ENCODE measurements around the gene PTPN5.

The PTPN5 gene

DNA sequence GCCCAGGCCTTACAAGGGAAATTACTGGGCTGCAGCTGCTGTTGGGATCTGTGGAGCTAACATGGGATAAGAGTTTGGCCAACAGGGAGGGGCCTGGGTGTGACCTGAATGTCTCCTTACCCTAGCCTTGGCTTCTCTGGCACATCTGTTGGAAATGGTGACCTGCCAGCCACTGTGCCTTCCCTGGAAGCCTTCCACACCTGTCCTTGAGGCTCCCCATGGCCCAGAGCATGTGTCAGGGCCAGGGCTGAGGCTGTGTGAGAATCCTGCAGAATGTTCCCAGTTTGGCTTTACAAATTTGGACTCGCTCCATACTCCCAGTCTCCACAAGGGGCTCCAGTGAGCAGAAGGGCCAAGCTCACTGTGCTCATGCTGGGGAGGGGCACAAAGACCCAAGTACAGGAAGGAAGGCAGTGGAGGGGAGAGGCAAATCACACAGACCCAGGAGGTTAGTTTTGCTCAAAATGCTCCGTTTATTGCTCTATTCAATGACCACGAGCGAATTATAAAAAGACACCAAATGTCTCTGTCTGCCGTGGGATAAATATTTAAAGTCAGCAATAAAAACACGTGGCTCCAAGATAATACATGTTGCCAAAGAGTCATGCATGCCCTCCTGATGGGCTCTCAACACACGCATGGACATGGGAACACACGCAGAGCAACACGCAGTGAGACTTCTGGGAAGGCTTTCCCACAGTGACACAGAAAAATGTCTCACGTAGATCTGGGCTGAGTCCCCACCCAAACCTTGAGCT is 63.9 kb downstream of the PTPN5 start:
- Histone ChIP-seq H3K27ac (ENCODE audit: low read depth, low read length) (no peak overlapping the region), H4K5ac (ENCODE audit: low read length) (no peak overlapping the region), H3K56ac (ENCODE audit: low read length) (no peak overlapping the region), H3K4me3 (ENCODE audit: low read length) (no peak overlapping the region), H2BK15ac (replicated peaks; ENCODE audit: low read depth) (no peak overlapping the region), H3K23ac (ENCODE audit: low read length) (no peak overlapping the region), H3K4ac (ENCODE audit: low read depth, low read length) (no peak overlapping the region), H3K79me2 (ENCODE audit: control insufficient read depth, insufficient read depth, low read length) (no peaks in the 10 kb centered on the region), H3K9ac (ENCODE audit: low read length) (no peak overlapping the region), H2AK5ac (ENCODE audit: low read length) (no peak overlapping the region), H3K4me2 (ENCODE audit: low read length) (no peak overlapping the region), H3K79me1 (ENCODE audit: low read length) (no peaks in the 10 kb centered on the region), H3K4me1 (ENCODE audit: control insufficient read depth, low read depth, low read length) (no peaks in the 10 kb centered on the region), H4K8ac (ENCODE audit: low read depth, low read length) (no peak overlapping the region), H3K27me3 (ENCODE audit: insufficient read depth, low read length, poor library complexity) (no peaks in the 10 kb centered on the region), H3K18ac (ENCODE audit: low read length) (no peak overlapping the region), H3K36me3 (ENCODE audit: control insufficient read depth, insufficient read depth, low read length) (no peaks in the 10 kb centered on the region), H2BK120ac (ENCODE audit: low read depth, low read length) (no peak overlapping the region), H2BK5ac (ENCODE audit: low read length) (no peak overlapping the region)
- WGBS (ENCODE audit: extremely low coverage, insufficient coverage, low lambda C conversion rate): no CpG with 5 or more reads among the region's 10 CpGs
- DNase-seq: peak; percentile 83

DNA sequence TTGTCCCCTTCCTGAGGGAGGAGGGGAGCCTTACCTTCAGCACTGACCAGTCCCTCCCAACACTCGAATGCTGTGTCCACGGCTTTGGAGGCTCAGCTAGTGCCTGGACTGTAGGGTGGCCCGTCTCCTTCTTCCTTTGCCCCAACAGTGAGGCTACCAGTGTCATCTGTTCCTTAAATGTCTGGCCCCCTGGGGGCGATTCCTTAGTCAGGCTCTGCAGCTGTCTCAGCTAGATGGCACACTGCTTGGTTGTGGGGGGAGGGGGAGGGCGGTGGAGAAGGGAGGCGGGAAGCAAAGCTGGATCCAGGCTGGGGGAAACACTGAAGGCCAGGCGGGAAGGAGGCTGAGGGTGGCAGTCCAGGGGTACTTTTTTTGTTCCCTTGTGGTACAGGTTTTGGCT is 65.6 kb downstream of the PTPN5 start, which contains the start of gene IGSF22:
IGSF22 (minus strand) TSS at position 149 of the 400 bp plus-strand sequence. CDS start 1,952 bp downstream, outside the sequence.
- H2BK120ac ChIP-seq (ENCODE audit: low read depth, low read length): no peak within 1 kb of the TSS
- H2BK15ac ChIP-seq (replicated peaks; ENCODE audit: low read depth): no peak within 1 kb of the TSS
- H4K8ac ChIP-seq (ENCODE audit: low read depth, low read length): no peak within 1 kb of the TSS
- H2BK5ac ChIP-seq (ENCODE audit: low read length): no peak within 1 kb of the TSS
- H4K5ac ChIP-seq (ENCODE audit: low read length): no peak within 1 kb of the TSS
- H3K4me2 ChIP-seq (ENCODE audit: low read length): no peak within 1 kb of the TSS
- H3K4ac ChIP-seq (ENCODE audit: low read depth, low read length): no peak within 1 kb of the TSS
- H3K27me3 ChIP-seq (ENCODE audit: insufficient read depth, low read length, poor library complexity): no peaks in the 10 kb centered on the region
- no peaks in the 10 kb centered on the region for H3K79me1 ChIP-seq (ENCODE audit: low read length)
- no peak within 1 kb of the TSS for H3K23ac ChIP-seq (ENCODE audit: low read length)
- peak; percentile 70 for DNase-seq
- H3K4me1 ChIP-seq (ENCODE audit: control insufficient read depth, low read depth, low read length): no peaks in the 10 kb centered on the region
- no peak within 1 kb of the TSS for H3K9ac ChIP-seq (ENCODE audit: low read length)
- no peaks in the 10 kb centered on the region for H3K36me3 ChIP-seq (ENCODE audit: control insufficient read depth, insufficient read depth, low read length)
- no peak within 1 kb of the TSS for H2AK5ac ChIP-seq (ENCODE audit: low read length)
- H3K79me2 ChIP-seq (ENCODE audit: control insufficient read depth, insufficient read depth, low read length): no peaks in the 10 kb centered on the region
- no peak within 1 kb of the TSS for H3K4me3 ChIP-seq (ENCODE audit: low read length)
- H3K18ac ChIP-seq (ENCODE audit: low read length): no peak within 1 kb of the TSS
- no CpG with 5 or more reads among the region's 7 CpGs for WGBS (ENCODE audit: extremely low coverage, insufficient coverage, low lambda C conversion rate)
- no peak within 1 kb of the TSS for H3K56ac ChIP-seq (ENCODE audit: low read length)
- H3K27ac ChIP-seq (ENCODE audit: low read depth, low read length): no peak within 1 kb of the TSS

DNA sequence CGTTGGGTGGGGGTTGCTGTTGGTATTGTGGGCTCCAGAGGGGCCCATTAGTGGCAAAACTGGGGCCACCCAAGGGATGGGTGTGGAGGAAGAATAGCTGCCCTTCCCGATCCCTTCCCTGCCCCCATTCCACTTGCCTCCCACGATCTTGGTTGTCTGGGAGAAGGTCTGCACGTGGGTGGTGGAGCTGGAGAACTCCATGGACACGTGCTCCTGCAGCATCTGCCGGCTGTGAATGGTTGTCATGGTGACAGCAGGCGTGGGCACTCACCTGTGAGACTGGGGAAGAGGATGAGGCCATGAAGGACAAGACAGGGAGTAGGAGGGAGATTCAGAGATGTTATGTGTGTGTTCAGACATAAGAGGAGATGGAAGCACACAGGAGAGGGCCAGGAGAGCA is 67.6 kb downstream of the PTPN5 start:
- Histone ChIP-seq H2BK120ac (ENCODE audit: low read depth, low read length) (no peak overlapping the region), H2BK15ac (replicated peaks; ENCODE audit: low read depth) (no peak overlapping the region), H3K79me2 (ENCODE audit: control insufficient read depth, insufficient read depth, low read length) (no peaks in the 10 kb centered on the region), H2BK5ac (ENCODE audit: low read length) (no peak overlapping the region), H4K5ac (ENCODE audit: low read length) (no peak overlapping the region), H3K4me2 (ENCODE audit: low read length) (no peak overlapping the region), H3K36me3 (ENCODE audit: control insufficient read depth, insufficient read depth, low read length) (no peaks in the 10 kb centered on the region), H3K27ac (ENCODE audit: low read depth, low read length) (no peak overlapping the region), H3K23ac (ENCODE audit: low read length) (no peak overlapping the region), H3K4me1 (ENCODE audit: control insufficient read depth, low read depth, low read length) (no peaks in the 10 kb centered on the region), H2AK5ac (ENCODE audit: low read length) (no peak overlapping the region), H3K79me1 (ENCODE audit: low read length) (no peaks in the 10 kb centered on the region), H3K4me3 (ENCODE audit: low read length) (no peak overlapping the region), H3K9ac (ENCODE audit: low read length) (no peak overlapping the region), H3K27me3 (ENCODE audit: insufficient read depth, low read length, poor library complexity) (no peaks in the 10 kb centered on the region), H3K4ac (ENCODE audit: low read depth, low read length) (no peak overlapping the region), H4K8ac (ENCODE audit: low read depth, low read length) (no peak overlapping the region), H3K56ac (ENCODE audit: low read length) (no peak overlapping the region), H3K18ac (ENCODE audit: low read length) (no peak overlapping the region)
- WGBS (ENCODE audit: extremely low coverage, insufficient coverage, low lambda C conversion rate): no CpG with 5 or more reads among the region's 7 CpGs
- no peak for DNase-seq

DNA sequence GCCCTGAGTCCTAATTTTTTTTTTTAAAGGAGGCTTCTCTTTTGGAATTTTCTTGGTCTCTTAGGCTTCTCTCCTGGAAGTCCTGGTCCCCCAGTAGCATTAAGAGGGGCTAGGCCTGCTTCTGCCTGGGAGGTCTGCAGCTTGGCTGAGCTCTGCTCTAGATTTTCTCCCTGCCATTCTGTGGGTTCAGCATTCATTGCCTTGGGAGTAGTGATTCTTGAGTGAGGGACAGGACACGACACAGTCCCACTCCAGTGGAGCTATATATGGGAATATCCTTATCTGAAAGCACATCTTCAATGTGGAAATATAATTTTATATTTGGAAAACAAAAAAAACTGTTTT is 69.3 kb downstream of the PTPN5 start:
- H3K79me1 ChIP-seq (ENCODE audit: low read length): no peaks in the 10 kb centered on the region
- H3K4me1 ChIP-seq (ENCODE audit: control insufficient read depth, low read depth, low read length): no peaks in the 10 kb centered on the region
- no peak overlapping the region for H2AK5ac ChIP-seq (ENCODE audit: low read length)
- H2BK15ac ChIP-seq (replicated peaks; ENCODE audit: low read depth): no peak overlapping the region
- no peak overlapping the region for H3K4ac ChIP-seq (ENCODE audit: low read depth, low read length)
- H3K27ac ChIP-seq (ENCODE audit: low read depth, low read length): no peak overlapping the region
- DNase-seq: no peak
- H3K36me3 ChIP-seq (ENCODE audit: control insufficient read depth, insufficient read depth, low read length): no peaks in the 10 kb centered on the region
- H3K79me2 ChIP-seq (ENCODE audit: control insufficient read depth, insufficient read depth, low read length): no peaks in the 10 kb centered on the region
- peak overlapping the region; percentile 15 for H3K9ac ChIP-seq (ENCODE audit: low read length)
- H4K5ac ChIP-seq (ENCODE audit: low read length): no peak overlapping the region
- no peak overlapping the region for H3K56ac ChIP-seq (ENCODE audit: low read length)
- H3K18ac ChIP-seq (ENCODE audit: low read length): no peak overlapping the region
- H2BK120ac ChIP-seq (ENCODE audit: low read depth, low read length): no peak overlapping the region
- WGBS (ENCODE audit: extremely low coverage, insufficient coverage, low lambda C conversion rate): no CpG with 5 or more reads among the region's 1 CpG
- H3K27me3 ChIP-seq (ENCODE audit: insufficient read depth, low read length, poor library complexity): no peaks in the 10 kb centered on the region
- H3K4me2 ChIP-seq (ENCODE audit: low read length): no peak overlapping the region
- no peak overlapping the region for H4K8ac ChIP-seq (ENCODE audit: low read depth, low read length)
- H3K4me3 ChIP-seq (ENCODE audit: low read length): no peak overlapping the region
- no peak overlapping the region for H3K23ac ChIP-seq (ENCODE audit: low read length)
- no peak overlapping the region for H2BK5ac ChIP-seq (ENCODE audit: low read length)

DNA sequence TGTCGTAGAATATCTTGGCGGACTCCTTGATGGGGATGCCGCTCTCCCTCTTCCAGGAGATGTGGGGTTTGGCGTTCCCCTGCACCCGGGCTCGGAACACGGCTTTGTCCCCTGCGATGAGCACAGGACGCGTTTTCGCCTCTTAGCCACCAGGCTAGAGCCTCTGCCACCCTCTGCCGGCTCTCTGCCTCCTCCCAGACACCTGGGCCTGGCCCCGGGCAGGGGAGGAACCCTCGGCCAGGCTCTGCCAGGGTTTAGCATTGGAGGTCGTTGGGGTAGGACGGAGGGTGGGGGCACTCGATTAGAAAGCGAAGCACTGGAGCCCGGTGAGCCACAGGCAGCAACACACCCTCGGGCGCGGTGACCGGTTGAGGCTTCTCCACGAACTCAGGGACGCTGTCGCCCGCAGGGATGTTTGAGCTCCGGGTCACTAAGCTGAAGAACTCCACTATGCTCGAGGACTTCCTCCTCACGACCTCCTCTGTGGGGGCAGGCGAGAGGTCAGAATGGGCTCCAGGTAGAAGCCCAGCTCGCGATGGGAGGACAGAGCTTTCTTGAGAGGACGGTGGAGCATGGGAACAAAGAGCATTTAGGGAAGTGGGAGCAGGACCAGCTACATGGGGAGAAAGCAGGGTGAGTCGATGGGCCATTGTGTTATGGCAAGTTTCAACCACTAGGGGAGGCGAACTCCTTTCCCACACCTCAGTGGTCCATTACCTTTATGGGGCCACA is 69.9 kb downstream of the PTPN5 start:
- Histone ChIP-seq H3K79me1 (ENCODE audit: low read length) (no peaks in the 10 kb centered on the region), H3K27ac (ENCODE audit: low read depth, low read length) (no peak overlapping the region), H3K56ac (ENCODE audit: low read length) (peak overlapping the region; percentile 92), H3K36me3 (ENCODE audit: control insufficient read depth, insufficient read depth, low read length) (no peaks in the 10 kb centered on the region), H3K4ac (ENCODE audit: low read depth, low read length) (no peak overlapping the region), H4K8ac (ENCODE audit: low read depth, low read length) (no peak overlapping the region), H3K23ac (ENCODE audit: low read length) (no peak overlapping the region), H2BK5ac (ENCODE audit: low read length) (no peak overlapping the region), H3K4me1 (ENCODE audit: control insufficient read depth, low read depth, low read length) (no peaks in the 10 kb centered on the region), H3K4me3 (ENCODE audit: low read length) (peak overlapping the region; percentile 76), H3K18ac (ENCODE audit: low read length) (no peak overlapping the region), H3K4me2 (ENCODE audit: low read length) (peak overlapping the region; percentile 98), H3K27me3 (ENCODE audit: insufficient read depth, low read length, poor library complexity) (no peaks in the 10 kb centered on the region), H3K79me2 (ENCODE audit: control insufficient read depth, insufficient read depth, low read length) (no peaks in the 10 kb centered on the region), H4K5ac (ENCODE audit: low read length) (no peak overlapping the region), H2BK15ac (replicated peaks; ENCODE audit: low read depth) (no peak overlapping the region), H2AK5ac (ENCODE audit: low read length) (no peak overlapping the region), H3K9ac (ENCODE audit: low read length) (peak overlapping the region; percentile 81), H2BK120ac (ENCODE audit: low read depth, low read length) (no peak overlapping the region)
- WGBS (ENCODE audit: extremely low coverage, insufficient coverage, low lambda C conversion rate): no CpG with 5 or more reads among the region's 36 CpGs
- peak; percentile 88 for DNase-seq
